ENCODE results near the gene ANK2. TPM values are rescaled to one million over a fixed set of nuclear protein-coding genes. Genes with fewer than 3 reads are reported as not detected.

Gene ANK2
- total and polyA plus RNA-seq, 2 experiments from 2014 or later = 10.9 to 25.9 TPM

- DNase-seq = peak; percentile 23
- Histone ChIP-seq H3K27me3 (replicated peaks; ENCODE audit: insufficient read depth) (no peaks in the 10 kb centered on the region), H3K9ac (no peak overlapping the region), H3K9me2 (ENCODE audit: insufficient read depth) (no peaks in the 10 kb centered on the region), H3K4me2 (ENCODE audit: unreplicated experiment) (no peak overlapping the region), H3K27ac (no peak overlapping the region), H3K36me3 (ENCODE audit: low read depth) (no peaks in the 10 kb centered on the region), H3K4me3 (no peak overlapping the region), H4K20me1 (ENCODE audit: insufficient read depth) (no peaks in the 10 kb centered on the region), H3K9me3 (ENCODE audit: low read depth) (no peaks in the 10 kb centered on the region), H3K79me2 (ENCODE audit: insufficient read depth) (no peaks in the 10 kb centered on the region), H2AFZ (no peak overlapping the region), H3F3A (ENCODE audit: insufficient read depth) (no peaks in the 10 kb centered on the region), H3K4me1 (ENCODE audit: insufficient read depth) (peaks cover 7% of the 10 kb centered on the region; the same call in 1 of the 2 replicates)
- in situ Hi-C loops (cut with MboI) = no loop called here
- WGBS, 2 experiments (ENCODE audit: low coverage in 1 of 2, low lambda C conversion rate in 2 of 2, missing lambda C conversion rate in 2 of 2) = 97 to 98% methylated on average over 3 of the region's 3 CpGs
- no peak for TF ChIP-seq EZH2 (IDR thresholded peaks at IDR 0.05; ENCODE audit: insufficient read depth, poor library complexity, severe bottlenecking)
- TF ChIP-seq EZH2phosphoT487 (IDR thresholded peaks at IDR 0.05; ENCODE audit: insufficient read depth, low read depth) = no peak
Measured at GRCh38 chr4:113328514-113328913, 279.1 kb downstream of the ANK2 start.

GRCh38 chr4:113330200-113330599, 280.7 kb downstream of the ANK2 start:
- no peak for DNase-seq
- H3F3A ChIP-seq (ENCODE audit: insufficient read depth) = no peaks in the 10 kb centered on the region
- no peaks in the 10 kb centered on the region for H3K9me3 ChIP-seq (ENCODE audit: low read depth)
- 94 to 96% methylated on average over 12 of the region's 12 CpGs for WGBS, 2 experiments (ENCODE audit: low coverage in 1 of 2, low lambda C conversion rate in 2 of 2, missing lambda C conversion rate in 2 of 2)
- H3K4me2 ChIP-seq (ENCODE audit: unreplicated experiment) = no peak overlapping the region
- in situ Hi-C loops (cut with MboI) = no loop called here
- H3K9ac ChIP-seq = no peak overlapping the region
- no peaks in the 10 kb centered on the region for H3K27me3 ChIP-seq (replicated peaks; ENCODE audit: insufficient read depth)
- no peak overlapping the region for H3K4me3 ChIP-seq
- TF ChIP-seq EZH2phosphoT487 (IDR thresholded peaks at IDR 0.05; ENCODE audit: insufficient read depth, low read depth) = no peak
- TF ChIP-seq EZH2 (IDR thresholded peaks at IDR 0.05; ENCODE audit: insufficient read depth, poor library complexity, severe bottlenecking) = no peak
- H3K36me3 ChIP-seq (ENCODE audit: low read depth) = no peaks in the 10 kb centered on the region
- H3K4me1 ChIP-seq (ENCODE audit: insufficient read depth) = peaks cover 7% of the 10 kb centered on the region; the same call in 1 of the 2 replicates
- H3K27ac ChIP-seq = no peak overlapping the region
- no peaks in the 10 kb centered on the region for H4K20me1 ChIP-seq (ENCODE audit: insufficient read depth)
- no peaks in the 10 kb centered on the region for H3K9me2 ChIP-seq (ENCODE audit: insufficient read depth)
- no peaks in the 10 kb centered on the region for H3K79me2 ChIP-seq (ENCODE audit: insufficient read depth)
- H2AFZ ChIP-seq = no peak overlapping the region

- Histone ChIP-seq H3K27me3 (replicated peaks; ENCODE audit: insufficient read depth) (no peaks in the 10 kb centered on the region), H4K20me1 (ENCODE audit: insufficient read depth) (no peaks in the 10 kb centered on the region), H3K9me3 (ENCODE audit: low read depth) (no peaks in the 10 kb centered on the region), H3K79me2 (ENCODE audit: insufficient read depth) (no peaks in the 10 kb centered on the region), H3K36me3 (ENCODE audit: low read depth) (no peaks in the 10 kb centered on the region), H3K4me1 (ENCODE audit: insufficient read depth) (no peaks in the 10 kb centered on the region), H3K9ac (no peak overlapping the region), H3K9me2 (ENCODE audit: insufficient read depth) (no peaks in the 10 kb centered on the region), H3F3A (ENCODE audit: insufficient read depth) (no peaks in the 10 kb centered on the region), H3K4me2 (ENCODE audit: unreplicated experiment) (no peak overlapping the region), H2AFZ (no peak overlapping the region), H3K4me3 (no peak overlapping the region), H3K27ac (no peak overlapping the region)
- TF ChIP-seq EZH2phosphoT487 (IDR thresholded peaks at IDR 0.05; ENCODE audit: insufficient read depth, low read depth) (no peak), EZH2 (IDR thresholded peaks at IDR 0.05; ENCODE audit: insufficient read depth, poor library complexity, severe bottlenecking) (no peak)
- in situ Hi-C loops (cut with MboI) = no loop called here
- no peak for DNase-seq
- 77 to 86% methylated on average over 6 of the region's 6 CpGs for WGBS, 2 experiments (ENCODE audit: low coverage in 1 of 2, low lambda C conversion rate in 2 of 2, missing lambda C conversion rate in 2 of 2)
Measured at GRCh38 chr4:113331811-113332210, 282.4 kb downstream of the ANK2 start.

- H3K36me3 ChIP-seq (ENCODE audit: low read depth) = no peaks in the 10 kb centered on the region
- no peak overlapping the region for H3K4me2 ChIP-seq (ENCODE audit: unreplicated experiment)
- H3F3A ChIP-seq (ENCODE audit: insufficient read depth) = no peaks in the 10 kb centered on the region
- H3K4me3 ChIP-seq = no peak overlapping the region
- no peaks in the 10 kb centered on the region for H3K9me2 ChIP-seq (ENCODE audit: insufficient read depth)
- no peaks in the 10 kb centered on the region for H3K9me3 ChIP-seq (ENCODE audit: low read depth)
- no peak for DNase-seq
- TF ChIP-seq EZH2 (IDR thresholded peaks at IDR 0.05; ENCODE audit: insufficient read depth, poor library complexity, severe bottlenecking) (no peak), EZH2phosphoT487 (IDR thresholded peaks at IDR 0.05; ENCODE audit: insufficient read depth, low read depth) (no peak)
- in situ Hi-C loops (cut with MboI) = no loop called here
- H3K27me3 ChIP-seq (replicated peaks; ENCODE audit: insufficient read depth) = no peaks in the 10 kb centered on the region
- WGBS, 2 experiments (ENCODE audit: low coverage in 1 of 2, low lambda C conversion rate in 2 of 2, missing lambda C conversion rate in 2 of 2) = 90 to 95% methylated on average over 5 of the region's 5 CpGs
- H2AFZ ChIP-seq = no peak overlapping the region
- no peaks in the 10 kb centered on the region for H4K20me1 ChIP-seq (ENCODE audit: insufficient read depth)
- H3K9ac ChIP-seq = no peak overlapping the region
- H3K79me2 ChIP-seq (ENCODE audit: insufficient read depth) = no peaks in the 10 kb centered on the region
- H3K4me1 ChIP-seq (ENCODE audit: insufficient read depth) = no peaks in the 10 kb centered on the region
- no peak overlapping the region for H3K27ac ChIP-seq
Measured at GRCh38 chr4:113332701-113333100, 283.2 kb downstream of the ANK2 start.

- H3K4me1 ChIP-seq (ENCODE audit: insufficient read depth) = no peaks in the 10 kb centered on the region
- no peaks in the 10 kb centered on the region for H3K36me3 ChIP-seq (ENCODE audit: low read depth)
- no peaks in the 10 kb centered on the region for H3F3A ChIP-seq (ENCODE audit: insufficient read depth)
- no peak overlapping the region for H3K9ac ChIP-seq
- in situ Hi-C loops (cut with MboI) = no loop called here
- H3K4me2 ChIP-seq (ENCODE audit: unreplicated experiment) = no peak overlapping the region
- no peak overlapping the region for H3K27ac ChIP-seq
- DNase-seq = no peak
- H2AFZ ChIP-seq = no peak overlapping the region
- no peaks in the 10 kb centered on the region for H3K27me3 ChIP-seq (replicated peaks; ENCODE audit: insufficient read depth)
- 97% methylated on average over 10 of the region's 10 CpGs for whole genome bisulfite sequencing, 2 experiments (ENCODE audit: low coverage in 1 of 2, low lambda C conversion rate in 2 of 2, missing lambda C conversion rate in 2 of 2)
- H3K79me2 ChIP-seq (ENCODE audit: insufficient read depth) = no peaks in the 10 kb centered on the region
- no peaks in the 10 kb centered on the region for H3K9me2 ChIP-seq (ENCODE audit: insufficient read depth)
- TF ChIP-seq EZH2phosphoT487 (IDR thresholded peaks at IDR 0.05; ENCODE audit: insufficient read depth, low read depth) = no peak
- TF ChIP-seq EZH2 (IDR thresholded peaks at IDR 0.05; ENCODE audit: insufficient read depth, poor library complexity, severe bottlenecking) = no peak
- H4K20me1 ChIP-seq (ENCODE audit: insufficient read depth) = no peaks in the 10 kb centered on the region
- no peak overlapping the region for H3K4me3 ChIP-seq
- H3K9me3 ChIP-seq (ENCODE audit: low read depth) = no peaks in the 10 kb centered on the region
Measured at GRCh38 chr4:113335746-113336145, 286.3 kb downstream of the ANK2 start.

Measured in GM23248 (cell line).